Measurements from ENCODE around the gene EXOC4.

GRCh38 chr7:133582766-133583523 lies 330.1 kb downstream of the EXOC4 start:
- no peak for TF ChIP-seq SIN3A (IDR thresholded peaks at IDR 0.05; ENCODE audit: borderline replicate concordance, insufficient read depth, low read depth, low read length)
- TF ChIP-seq POLR2AphosphoS5 (IDR thresholded peaks at IDR 0.05; ENCODE audit: low read depth, low read length): no peak
- no peak for TF ChIP-seq CTCF (IDR thresholded peaks at IDR 0.05)
- TF ChIP-seq REST (IDR thresholded peaks at IDR 0.05; ENCODE audit: insufficient read depth in 1 of 2, low read depth in 2 of 2, low read length in 1 of 2): no peak
- TF ChIP-seq TCF7L2 (IDR thresholded peaks at IDR 0.05; ENCODE audit: low read depth, low read length): no peak

Measured in Panc1 (cell line).